NT2/D1 (cell line): Measurements from ENCODE around the gene ST6GALNAC1.

Experiments used
- SUZ12 ChIP-seq: IDR thresholded peaks from 2 replicates; pipeline ENCODE4 v1.6.1; 2011; ENCODE audit not compliant: insufficient read length, insufficient read depth; ENCODE audit errors: extremely low read depth
- YY1 ChIP-seq: IDR thresholded peaks from 2 replicates; pipeline ENCODE4 v1.6.1; 2011; ENCODE audit not compliant: insufficient read length, insufficient read depth
- ZNF274 ChIP-seq: IDR thresholded peaks from 2 replicates; pipeline ENCODE4 v1.6.1; 2011; ENCODE audit warnings: mild to moderate bottlenecking, low read depth, low read length

GRCh38 chr17:76577876-76578275 is 65.7 kb downstream of the ST6GALNAC1 start:
- TF ChIP-seq YY1 (no peak), ZNF274 (no peak), SUZ12 (no peak)
